ENCODE results near the gene PTGDS. TPM values are rescaled to one million over a fixed set of nuclear protein-coding genes. Genes with fewer than 3 reads are reported as not detected.
"Not testable (repeated sequence)": the region's sequence is repeated elsewhere in the genome, so short reads cannot be mapped to it uniquely, and the experiment has no call there.

Gene PTGDS
- total RNA-seq, 1 donor from 2014 or later = 52.6 TPM

DNA sequence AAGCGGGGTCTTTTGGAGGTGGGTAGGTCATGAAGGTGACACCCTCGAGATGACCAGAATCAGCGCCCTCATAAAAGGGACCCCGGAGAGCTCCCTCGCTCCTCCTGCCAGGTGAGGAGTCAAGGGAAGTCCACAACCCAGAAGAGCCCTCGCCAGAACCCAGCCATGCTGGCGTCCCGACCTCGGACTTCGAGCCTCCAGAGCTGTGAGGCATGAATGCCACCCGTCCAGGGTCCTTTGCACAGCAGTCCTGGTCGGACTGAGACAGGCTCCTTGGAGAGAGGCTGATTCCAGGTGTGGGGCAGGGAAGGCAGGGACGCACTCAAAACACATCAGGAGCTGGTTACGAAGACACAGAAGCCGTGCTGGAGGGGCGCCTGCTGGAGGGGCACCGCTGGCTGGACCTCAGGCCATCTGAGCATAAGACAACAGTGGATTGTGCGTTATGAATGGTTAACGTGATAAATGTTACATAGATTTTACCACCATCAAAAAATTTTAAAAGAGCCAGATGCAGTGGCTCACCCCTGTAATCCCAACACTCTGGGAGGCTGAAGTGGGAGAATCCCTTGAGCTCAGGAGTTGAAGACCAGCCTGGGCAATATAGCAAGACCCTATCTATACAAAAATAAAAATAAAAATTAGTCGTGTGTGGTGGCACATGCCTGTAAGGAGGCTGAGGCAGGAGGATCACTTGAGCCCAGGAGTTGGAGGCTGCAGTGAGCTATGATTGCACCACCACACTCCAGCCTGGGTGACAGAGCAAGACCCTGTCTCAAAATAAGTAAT lies 24.7 kb downstream of the PTGDS start:
- H3K4me3 Mint-ChIP-seq = no peak overlapping the region
- H3K9me3 Mint-ChIP-seq = peaks cover 5% of the 10 kb centered on the region
- TF ChIP-seq, protein P1, sequence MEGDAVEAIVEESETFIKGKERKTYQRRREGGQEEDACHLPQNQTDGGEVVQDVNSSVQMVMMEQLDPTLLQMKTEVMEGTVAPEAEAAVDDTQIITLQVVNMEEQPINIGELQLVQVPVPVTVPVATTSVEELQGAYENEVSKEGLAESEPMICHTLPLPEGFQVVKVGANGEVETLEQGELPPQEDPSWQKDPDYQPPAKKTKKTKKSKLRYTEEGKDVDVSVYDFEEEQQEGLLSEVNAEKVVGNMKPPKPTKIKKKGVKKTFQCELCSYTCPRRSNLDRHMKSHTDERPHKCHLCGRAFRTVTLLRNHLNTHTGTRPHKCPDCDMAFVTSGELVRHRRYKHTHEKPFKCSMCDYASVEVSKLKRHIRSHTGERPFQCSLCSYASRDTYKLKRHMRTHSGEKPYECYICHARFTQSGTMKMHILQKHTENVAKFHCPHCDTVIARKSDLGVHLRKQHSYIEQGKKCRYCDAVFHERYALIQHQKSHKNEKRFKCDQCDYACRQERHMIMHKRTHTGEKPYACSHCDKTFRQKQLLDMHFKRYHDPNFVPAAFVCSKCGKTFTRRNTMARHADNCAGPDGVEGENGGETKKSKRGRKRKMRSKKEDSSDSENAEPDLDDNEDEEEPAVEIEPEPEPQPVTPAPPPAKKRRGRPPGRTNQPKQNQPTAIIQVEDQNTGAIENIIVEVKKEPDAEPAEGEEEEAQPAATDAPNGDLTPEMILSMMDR (IDR thresholded peaks at IDR 0.05; ENCODE audit: unreplicated experiment) = no peak
- no peaks in the 10 kb centered on the region for H3K27me3 Mint-ChIP-seq (ENCODE audit: low read depth)
- H3K4me1 Mint-ChIP-seq = peaks cover 14% of the 10 kb centered on the region
- no peak overlapping the region for H3K27ac Mint-ChIP-seq
- no peaks in the 10 kb centered on the region for H3K36me3 Mint-ChIP-seq
- no peak for DNase-seq (ENCODE audit: low spot score in 2 of 2, unreplicated experiment in 2 of 2)

DNA sequence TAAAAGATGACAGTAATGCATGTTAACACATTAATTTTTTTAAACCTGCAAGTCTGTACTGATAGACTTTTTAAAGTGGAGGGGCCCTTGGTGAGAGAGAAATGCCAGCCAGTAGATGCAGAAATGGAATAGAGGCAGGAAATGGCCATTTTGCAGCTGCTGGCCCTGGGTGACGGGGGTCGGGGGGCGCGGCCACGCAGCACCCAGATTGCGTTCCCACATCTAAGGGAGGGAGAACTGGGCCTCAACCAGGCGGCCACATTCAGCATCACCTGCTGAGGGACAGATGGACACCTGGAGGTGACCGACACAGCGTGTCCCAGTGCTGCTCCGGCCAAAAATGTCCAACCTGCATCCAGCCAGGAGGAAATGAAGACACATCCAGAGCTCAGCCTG lies 25.3 kb downstream of the PTGDS start:
- DNase-seq (ENCODE audit: low spot score in 2 of 2, unreplicated experiment in 2 of 2) = no peak
- H3K4me3 Mint-ChIP-seq = no peak overlapping the region
- TF ChIP-seq, protein P1 (IDR thresholded peaks at IDR 0.05; ENCODE audit: unreplicated experiment) = no peak
- peaks cover 11% of the 10 kb centered on the region for H3K4me1 Mint-ChIP-seq
- no peak overlapping the region for H3K27ac Mint-ChIP-seq
- H3K9me3 Mint-ChIP-seq = peaks cover 5% of the 10 kb centered on the region
- H3K36me3 Mint-ChIP-seq = no peaks in the 10 kb centered on the region
- H3K27me3 Mint-ChIP-seq (ENCODE audit: low read depth) = no peaks in the 10 kb centered on the region

DNA sequence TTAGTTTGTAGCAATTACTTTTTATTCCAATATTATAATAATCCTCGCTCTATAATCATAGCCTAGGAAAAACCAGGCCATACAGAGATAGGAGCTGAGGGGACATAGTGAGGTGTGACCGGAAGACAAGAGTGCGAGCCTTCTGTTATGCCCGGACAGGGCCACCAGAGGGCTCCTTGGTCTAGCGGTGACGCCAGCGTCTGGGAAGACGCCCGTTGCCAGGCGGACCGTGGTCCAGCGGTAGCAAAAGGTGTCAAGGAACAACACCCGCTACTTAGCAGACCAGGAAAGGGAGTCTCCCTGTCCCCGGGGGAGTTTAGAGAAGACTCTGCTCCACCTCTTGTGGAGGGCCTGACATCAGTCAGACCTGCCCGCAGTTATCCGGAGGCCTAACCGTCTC lies 27.0 kb downstream of the PTGDS start:
- not testable (repeated sequence) for H3K4me3 Mint-ChIP-seq; H3K4me1 Mint-ChIP-seq; H3K27ac Mint-ChIP-seq; H3K9me3 Mint-ChIP-seq; H3K36me3 Mint-ChIP-seq; DNase-seq (ENCODE audit: low spot score in 2 of 2, unreplicated experiment in 2 of 2); H3K27me3 Mint-ChIP-seq (ENCODE audit: low read depth)

DNA sequence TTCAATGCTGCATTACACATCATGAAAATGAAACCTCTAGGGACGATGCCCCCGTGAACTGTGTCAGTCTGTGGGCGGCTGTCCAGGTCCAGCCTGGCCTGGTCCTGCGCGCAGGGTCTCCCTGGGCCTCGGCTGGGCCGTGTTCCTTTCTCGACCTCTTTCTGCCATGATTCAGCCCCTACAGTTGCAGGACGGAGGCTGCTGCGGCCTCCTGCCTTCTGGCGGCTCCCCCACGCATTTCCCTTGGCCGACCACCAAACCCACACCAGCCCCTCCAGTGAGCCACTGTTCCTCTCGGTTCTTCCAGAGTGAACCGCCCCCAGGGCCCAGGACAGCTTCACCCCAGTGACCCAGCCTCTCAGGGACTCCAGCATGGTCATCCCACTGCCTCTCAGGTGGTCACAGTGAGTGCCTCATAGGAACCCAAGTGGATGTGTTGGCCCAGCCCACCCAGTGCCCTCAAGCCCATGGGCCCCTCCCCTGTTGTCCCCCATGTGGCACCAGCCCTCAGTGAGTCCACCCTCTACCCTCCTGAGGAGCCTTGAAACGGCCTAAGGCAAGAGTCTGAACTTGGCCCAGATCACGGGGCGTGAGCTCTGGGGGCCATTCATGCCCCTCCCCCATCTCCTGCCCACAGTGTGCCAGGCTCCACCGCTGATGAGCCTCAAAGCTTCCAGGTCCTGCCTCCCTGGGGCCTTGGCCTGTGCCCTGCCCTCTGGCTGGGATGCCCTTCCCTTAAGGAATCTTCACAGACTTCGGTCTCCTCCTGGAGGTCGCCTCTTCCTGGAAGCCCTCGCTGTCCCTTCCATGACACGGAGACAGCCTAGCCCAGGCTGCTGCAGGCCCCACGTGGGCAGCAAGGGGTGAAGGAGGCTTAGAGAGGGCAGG lies 29.1 kb downstream of the PTGDS start:
- Mint-ChIP-seq H3K9me3 (peaks cover 5% of the 10 kb centered on the region), H3K27me3 (ENCODE audit: low read depth) (no peaks in the 10 kb centered on the region), H3K4me3 (no peak overlapping the region), H3K27ac (no peak overlapping the region), H3K4me1 (no peaks in the 10 kb centered on the region), H3K36me3 (peaks cover 1% of the 10 kb centered on the region)
- no peak for DNase-seq (ENCODE audit: low spot score in 2 of 2, unreplicated experiment in 2 of 2)
- TF ChIP-seq, protein P1 (IDR thresholded peaks at IDR 0.05; ENCODE audit: unreplicated experiment) = no peak

DNA sequence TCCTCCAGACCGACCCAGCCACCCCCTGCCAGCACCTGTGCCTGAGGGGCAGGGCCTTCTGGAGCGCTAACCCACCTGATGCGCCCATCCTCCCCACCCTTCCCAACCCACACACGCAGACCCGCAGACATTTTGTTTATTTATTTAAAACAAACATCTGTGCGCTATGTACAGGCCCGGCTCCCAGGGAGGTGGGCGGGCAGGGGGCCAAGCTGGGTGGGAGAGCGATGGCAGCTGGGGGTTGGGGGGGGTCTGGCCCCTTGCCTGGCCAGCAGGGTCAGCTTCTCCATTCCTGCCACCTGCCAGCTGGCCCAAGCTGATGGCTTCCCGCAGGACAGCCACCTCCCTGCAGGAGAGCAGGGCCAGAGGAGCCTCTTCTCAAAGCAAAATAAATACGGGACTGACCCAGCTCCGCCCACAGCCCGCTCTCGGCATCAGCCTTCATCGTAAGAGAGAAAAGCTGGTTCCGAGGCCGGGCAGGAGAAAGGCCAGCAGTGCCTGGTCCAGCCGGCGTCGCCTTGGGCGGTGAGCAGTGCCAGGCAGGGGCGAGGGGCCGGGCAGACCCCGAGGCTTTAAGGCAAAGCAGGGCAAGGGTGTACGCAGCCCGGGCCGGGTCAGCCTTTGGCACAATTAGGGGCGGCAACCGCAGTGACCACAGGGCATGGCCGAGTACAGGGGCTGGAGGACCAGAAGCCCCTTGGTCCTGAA lies 30.0 kb downstream of the PTGDS start:
- Mint-ChIP-seq H3K27ac (no peak overlapping the region), H3K9me3 (peaks cover 5% of the 10 kb centered on the region), H3K36me3 (peaks cover 3% of the 10 kb centered on the region), H3K4me3 (no peak overlapping the region), H3K4me1 (no peaks in the 10 kb centered on the region), H3K27me3 (ENCODE audit: low read depth) (no peaks in the 10 kb centered on the region)
- DNase-seq (ENCODE audit: low spot score in 2 of 2, unreplicated experiment in 2 of 2) = no peak
- TF ChIP-seq, protein P1 (IDR thresholded peaks at IDR 0.05; ENCODE audit: unreplicated experiment) = no peak

Measured in mesothelial cell of epicardium (in vitro differentiated cells).